Stimulated activated CD4-positive, alpha-beta T cell treated with anti-CD3 and anti-CD28 coated beads, Interleukin-12 subunit alpha, Interleukin-12 subunit beta, amount 100 ng/mL, for 24 hours (primary cell): ENCODE data around the gene SAT2.
"Not testable (repeated sequence)": the region's sequence is repeated elsewhere in the genome, so short reads cannot be mapped to it uniquely, and the experiment has no call there.

Source experiments
- DNase-seq, 2 experiments: peaks; one replicate each; pipeline ENCODE4 v3.0.0-alpha.2; 2020; ENCODE audit warnings: low read depth in 2 of 2

The SAT2 gene

DNA sequence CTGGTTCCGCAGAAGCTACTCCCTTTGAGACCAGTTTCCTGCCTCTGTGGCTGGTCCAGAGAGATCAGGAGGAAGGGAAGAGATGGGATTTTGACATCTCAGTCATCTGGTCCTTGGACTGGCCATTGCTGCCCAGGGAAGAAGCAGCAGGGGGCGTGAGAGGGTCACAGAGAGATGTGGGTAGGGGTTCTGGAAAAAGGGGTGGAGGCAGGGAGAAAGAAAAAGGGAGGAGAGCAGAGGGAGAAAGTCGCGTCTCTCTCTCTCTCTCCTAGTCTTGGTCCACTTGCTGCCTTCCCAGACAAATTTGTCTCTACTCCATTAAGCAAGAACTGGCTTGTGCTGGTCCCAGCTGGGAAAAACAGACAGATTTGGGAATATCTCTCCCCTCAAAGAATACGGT lies 6.8 kb upstream of the SAT2 start:
- no peak for DNase-seq

GRCh38 chr17:7633093-7633492 lies 5.5 kb upstream of the SAT2 start:
- DNase-seq: no peak

GRCh38 chr17:7632492-7632894 lies 4.9 kb upstream of the SAT2 start:
- no peak for DNase-seq

DNA sequence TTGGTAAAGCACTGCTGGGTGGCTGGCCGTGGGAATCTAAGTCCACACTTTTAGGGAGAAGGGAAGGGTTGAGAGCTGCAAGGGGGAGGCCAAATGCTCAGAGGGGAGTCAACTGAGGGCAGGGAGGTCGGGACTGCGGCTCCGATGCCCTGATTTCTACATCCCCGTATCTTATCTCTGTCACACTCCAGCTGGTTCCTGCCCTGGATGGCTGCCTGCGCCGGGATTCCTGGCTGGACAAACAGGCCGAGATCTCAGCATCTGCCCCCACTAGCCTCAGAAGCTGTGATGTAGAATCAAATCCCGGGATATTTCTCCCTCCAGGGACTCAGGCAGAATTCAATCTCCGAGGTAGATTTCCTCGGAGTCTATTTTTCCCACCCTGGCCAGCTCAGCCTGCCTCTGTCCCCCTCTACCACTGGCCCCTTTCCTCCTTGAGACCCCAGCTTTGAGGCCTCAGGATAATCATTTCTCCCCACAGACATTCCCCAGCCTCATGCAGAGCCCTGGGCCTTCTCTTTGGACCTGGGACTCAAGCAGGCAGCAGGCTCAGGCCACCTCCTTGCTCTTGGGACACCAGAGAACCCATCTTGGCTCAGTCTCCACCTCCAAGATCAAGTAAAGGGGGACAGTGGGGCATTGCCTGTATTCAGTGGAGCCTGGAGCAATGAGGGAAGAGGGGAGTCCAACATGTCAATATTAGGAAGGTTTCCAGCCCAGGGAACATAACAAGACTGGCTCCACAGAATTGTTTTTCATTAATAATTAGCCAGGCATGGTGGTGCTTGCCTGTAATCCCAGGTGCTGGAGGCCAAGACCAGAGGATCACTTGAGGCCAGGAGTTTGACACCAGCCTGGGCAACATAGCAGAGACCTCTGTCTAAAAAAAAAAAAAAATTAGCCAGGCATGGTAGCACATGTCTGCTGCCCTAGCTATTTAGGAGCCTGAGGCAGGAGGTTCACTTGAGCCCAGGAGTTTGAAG lies 4.1 kb upstream of the SAT2 start:
- no peak for DNase-seq

DNA sequence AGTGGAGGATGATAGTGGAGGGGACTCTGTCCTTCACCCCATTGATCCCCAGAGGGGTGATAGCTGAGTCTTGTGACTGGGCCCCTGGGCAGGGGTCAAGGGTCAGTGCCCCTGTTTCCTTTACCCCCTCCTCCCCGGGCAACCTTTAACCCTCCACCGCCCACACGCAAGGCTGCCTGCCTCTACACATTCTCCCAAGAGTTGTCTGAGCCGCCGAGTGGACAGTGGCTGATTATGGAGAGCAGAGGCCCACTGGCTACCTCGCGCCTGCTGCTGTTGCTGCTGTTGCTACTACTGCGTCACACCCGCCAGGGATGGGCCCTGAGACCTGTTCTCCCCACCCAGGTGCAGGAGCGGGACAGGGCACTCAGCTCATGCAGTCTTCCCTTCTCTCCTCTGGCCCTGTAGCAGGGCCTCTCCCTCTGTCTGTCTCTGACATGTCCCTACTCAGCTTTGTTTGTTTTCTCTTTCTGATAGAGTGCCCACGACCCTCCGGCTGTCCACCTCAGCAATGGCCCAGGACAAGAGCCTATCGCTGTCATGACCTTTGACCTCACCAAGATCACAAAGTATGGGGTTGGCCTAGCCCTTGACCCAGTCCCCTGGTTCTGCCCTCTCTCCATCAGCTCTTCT lies 2.4 kb upstream of the SAT2 start, which contains the start of gene SHBG:
SHBG (plus strand) TSS at position 197 of the 633 bp plus-strand sequence; CDS start at position 235, 38 bp downstream.
- DNase-seq: no peak

DNA sequence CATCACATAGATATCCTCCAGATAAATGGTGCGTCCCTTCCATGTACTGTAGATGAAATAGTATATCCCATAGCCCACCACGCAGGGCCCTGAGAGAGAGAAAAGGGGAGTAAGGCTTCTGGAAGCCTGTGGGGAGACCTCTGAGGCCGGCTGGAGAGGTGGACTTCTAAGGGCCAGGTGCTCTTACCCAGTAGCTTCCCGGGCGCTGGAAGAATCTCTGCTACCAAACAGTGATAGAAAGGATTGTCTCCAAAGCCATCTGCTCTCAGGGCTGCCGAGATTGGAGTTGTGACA lies 718 bp downstream of the SAT2 start:
- DNase-seq: no peak

DNA sequence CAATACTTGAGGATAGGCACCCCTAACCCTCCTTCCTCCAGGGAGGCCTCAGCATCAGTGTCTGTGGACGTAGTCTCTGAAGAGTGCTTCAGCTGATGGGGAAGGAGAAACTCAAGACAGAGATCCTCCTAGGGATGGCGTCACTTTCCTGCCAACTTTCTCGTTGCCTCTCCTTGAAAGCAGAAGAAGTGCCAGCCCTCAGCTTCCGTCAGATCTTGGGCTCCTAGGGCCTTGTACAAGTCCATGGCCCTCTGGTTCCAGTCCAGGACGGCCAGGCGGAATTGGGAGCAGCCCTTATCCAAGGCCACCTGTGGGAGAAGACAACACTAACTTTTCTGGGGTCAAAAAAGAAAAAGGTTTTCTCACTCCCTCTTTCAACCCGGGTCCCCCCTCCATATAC lies 1.3 kb downstream of the SAT2 start:
- DNase-seq: no peak

DNA sequence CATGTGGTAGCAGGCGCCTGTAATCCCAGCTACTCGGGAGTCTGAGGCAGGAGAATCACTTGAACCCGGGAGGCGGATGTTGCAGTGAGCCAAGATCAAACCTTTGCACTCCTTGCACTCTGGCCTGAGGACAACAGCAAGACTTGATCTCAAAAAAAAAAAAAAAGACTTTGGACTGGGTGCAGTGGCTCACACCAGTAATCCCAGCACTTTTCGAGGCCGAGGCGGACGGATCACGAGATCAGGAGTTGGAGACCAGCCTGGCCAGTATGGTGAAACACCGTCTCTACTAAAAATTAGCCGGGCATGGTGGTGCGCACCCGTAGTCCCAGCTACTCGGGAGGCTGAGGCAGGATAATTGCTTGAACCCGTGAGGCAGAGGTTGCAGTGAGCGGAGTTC lies 1.9 kb downstream of the SAT2 start:
- not testable (repeated sequence) for DNase-seq

DNA sequence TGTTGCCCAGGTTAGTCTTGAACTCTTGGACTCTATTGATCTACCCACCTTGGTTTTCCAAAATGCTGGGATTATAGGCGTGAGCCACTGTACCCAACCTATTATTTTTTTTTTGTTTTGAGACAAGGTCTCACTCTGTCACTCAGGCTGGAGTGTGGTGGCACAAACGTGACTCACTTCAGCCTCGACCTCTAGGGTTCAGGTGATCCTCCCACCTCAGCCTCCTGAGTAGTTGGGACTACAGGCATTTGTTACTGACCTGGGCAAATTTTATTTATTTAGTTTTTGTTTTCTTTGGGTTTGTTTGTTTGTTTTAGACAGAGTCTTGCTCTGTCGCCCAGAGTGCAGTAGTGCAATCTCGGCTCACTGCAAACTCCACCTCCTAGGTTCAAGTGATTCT lies 4.0 kb downstream of the SAT2 start:
- no peak for DNase-seq

GRCh38 chr17:7620835-7621234 lies 6.8 kb downstream of the SAT2 start:
- DNase-seq: no peak

GRCh38 chr17:7618608-7619007 lies 9.0 kb downstream of the SAT2 start:
- no peak for DNase-seq

- DNase-seq: no peak
Observed at GRCh38 chr17:7615265-7615747, 12.3 kb downstream of the SAT2 start.

DNA sequence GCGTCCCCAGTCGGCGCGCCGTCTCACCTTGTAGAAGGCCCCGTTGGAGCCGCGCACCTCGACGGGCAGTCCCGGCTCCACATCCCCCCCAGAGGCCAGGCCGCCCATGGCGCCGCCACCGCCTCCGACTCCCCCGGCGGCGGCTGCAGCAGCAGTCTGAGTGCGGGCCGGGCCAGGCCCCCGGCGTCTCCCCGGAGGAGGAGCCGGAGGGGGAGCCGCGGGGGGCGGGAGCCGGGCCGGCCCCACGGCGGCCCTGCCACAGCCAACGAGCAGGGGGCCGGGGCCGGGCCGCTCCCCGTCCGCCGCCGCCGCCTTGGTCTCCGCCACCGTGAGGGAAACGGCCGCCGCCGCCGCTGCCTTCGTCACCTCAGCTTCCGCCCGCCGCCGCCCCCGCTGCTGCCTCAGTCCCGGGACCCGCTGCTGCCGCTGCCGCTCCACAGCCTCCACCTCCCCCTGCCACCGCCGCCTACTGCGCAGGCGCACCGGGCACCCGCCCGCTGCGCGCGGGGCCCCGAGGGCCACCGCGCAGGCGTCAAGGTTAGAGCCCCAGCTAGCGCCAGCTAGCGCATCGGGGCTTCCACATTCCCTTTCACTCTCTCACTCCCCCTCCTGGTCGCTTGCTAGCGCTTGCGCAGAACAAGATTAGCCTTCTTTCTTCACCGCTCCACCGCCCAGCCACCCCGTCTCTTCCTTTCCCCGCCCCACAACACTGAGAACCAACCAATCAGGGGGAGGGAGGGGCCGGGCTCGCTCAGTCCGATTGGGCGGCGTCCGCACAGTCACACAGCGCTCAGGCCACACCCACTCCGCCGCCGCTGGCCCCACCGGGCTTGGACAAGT lies 13.0 kb downstream of the SAT2 start, which contains the start of gene FXR2:
FXR2 (minus strand) TSS at position 473 of the 840 bp plus-strand sequence; CDS start at position 108, 365 bp downstream.
- peak; percentile 99 for DNase-seq

DNA sequence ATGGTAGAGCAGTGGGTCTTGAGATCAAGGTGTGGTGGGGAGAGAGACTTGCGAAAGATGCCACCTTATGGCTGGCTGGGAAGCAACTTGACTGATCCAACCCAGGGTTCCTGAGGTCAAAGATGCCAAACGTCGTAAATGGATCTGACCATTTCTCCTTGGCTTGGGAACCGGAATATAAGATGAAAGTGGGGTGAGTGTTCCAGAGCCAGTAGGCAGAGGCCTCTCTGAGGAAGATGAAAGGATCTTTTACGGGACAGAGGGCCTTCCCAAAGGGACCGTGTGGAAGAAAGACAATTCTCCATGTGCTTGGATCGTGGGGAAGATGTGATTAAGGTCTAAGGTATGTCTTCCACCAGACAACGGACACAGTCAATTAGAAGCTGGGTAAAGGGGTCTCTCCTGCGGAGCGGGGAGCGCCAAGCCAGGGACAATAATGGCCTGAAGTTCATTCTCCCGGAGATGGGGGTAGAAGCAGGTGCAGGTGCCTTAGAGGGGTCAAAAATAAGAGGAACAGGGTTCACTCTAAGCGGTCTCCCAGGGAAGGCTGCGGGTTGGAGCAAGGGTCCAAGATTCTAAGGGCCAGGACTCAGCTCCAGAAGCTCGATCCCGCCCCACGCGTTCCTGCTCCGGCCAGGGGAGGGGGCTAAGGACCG lies 13.7 kb downstream of the SAT2 start:
- DNase-seq: no peak

DNA sequence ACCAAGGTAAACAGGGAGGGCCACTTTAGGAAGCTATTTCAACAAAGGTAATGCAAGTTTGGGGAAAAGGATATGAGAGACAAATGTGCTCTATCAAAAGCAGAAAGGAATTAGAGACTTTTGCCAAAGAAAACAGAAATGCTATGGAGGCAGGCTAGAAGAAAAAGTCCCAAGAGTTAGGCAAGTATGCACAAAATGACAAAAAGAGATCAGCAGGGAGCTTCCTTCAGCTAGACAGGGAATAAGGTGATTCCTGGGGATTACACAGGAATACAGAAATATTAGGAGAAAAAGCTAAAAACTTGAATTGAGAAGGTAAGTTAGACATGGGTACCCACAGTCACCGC lies 15.4 kb downstream of the SAT2 start:
- DNase-seq: no peak

DNA sequence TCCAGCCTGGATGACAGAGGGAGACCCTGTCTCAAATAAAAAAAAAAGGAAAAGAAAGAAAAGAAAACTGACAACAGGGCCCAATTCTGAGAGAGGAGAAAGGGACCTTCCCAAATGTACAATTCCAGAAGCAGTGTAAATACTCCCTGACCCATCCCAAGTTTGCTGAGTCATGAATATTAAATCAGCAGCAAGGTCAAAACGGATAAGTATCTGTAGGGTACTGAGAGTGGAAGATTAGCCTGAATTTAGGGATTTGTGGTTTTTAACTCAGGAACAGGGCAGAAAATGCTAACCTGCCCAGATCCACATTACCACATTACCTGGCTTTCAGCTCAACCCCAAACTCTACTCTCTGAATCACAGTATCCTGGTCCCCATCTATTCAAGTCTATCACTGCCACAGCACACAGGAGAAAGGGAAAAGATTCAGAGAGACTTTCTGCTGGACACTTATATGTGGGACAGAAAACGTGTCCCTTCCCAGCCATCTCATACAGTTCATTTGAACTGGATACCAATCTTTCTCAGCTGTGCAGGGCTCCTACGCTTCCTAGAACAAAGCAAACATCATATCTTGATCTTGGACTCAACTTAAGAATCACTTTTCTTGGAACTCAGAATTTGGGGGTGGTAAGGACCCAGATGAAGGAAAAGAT lies 15.9 kb downstream of the SAT2 start:
- no peak for DNase-seq

DNA sequence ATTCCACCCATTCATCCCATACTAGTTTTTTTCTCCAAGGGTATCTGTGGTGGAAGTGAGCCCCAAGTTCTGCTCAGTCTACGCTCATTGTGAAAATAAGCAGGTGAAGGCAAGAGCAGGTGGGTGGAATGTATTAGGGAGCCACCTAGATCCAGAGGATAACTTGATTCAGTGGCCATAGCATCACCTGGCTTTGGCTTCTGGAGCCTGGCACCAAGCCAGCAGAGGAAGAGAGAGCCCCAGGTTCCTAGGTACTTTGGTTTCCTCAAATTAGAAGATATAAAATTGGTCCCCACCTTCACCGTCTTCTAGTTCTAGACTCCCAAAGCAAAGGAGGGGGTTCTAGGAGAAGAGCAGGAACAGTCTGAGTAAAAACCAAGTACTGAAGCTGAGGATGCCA lies 17.0 kb downstream of the SAT2 start:
- no peak for DNase-seq

- DNase-seq: no peak
Observed at GRCh38 chr17:7606280-7606679, 21.3 kb downstream of the SAT2 start.

GRCh38 chr17:7597561-7597960 lies 30.1 kb downstream of the SAT2 start:
- DNase-seq: not testable (repeated sequence)

DNA sequence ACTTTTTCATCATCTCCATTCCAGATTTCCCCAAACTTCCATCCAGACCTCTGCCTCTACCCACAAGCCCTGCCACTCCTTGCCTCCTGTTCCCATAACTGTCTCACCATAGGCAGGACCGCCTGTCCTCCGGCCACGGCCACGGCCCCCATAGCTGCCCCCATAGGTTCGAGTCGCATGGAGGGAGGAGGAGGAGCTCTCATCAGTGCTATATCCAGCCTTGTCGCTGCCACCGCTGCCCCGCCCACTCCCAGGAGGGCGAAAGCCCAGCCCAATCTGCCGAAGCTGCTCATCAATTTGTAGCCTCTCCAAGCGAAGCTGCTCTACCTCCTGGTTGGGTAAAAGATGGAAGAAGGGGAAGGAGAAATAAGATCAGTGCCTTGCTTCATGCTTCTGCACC lies 34.3 kb downstream of the SAT2 start:
- no peak for DNase-seq

DNA sequence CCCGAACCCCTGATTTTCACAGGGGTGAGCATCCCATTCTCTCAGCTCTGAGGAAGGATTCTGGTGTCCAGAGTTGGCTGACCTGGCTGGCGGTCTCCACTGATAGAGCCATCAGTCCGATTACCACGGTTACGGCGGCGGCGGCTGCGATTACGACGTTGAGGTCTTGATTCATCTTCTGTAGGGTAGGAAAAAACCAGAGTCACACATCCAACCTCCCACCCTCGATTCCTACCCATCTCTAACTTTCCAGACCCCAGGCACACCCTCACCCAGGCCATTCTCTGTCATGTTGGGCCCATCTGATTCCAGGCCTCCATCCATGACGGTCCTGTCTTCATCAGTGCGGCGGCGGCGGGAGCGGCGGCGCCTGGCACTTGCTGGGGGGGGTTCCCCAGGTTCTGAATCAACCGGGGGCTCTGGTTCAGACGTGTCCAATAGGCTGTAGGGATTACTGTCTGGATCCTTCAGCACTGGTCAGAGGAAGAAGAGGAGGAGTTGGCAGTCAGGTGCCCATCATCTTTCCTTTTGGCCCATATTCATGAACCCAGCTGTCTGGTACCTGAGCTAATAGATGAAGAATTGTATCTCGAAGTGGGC lies 35.1 kb downstream of the SAT2 start:
- DNase-seq: no peak
